PC-3 (cell line): ENCODE data around the gene UPK1A. TPM values are rescaled to one million over a fixed set of nuclear protein-coding genes. Genes with fewer than 3 reads are reported as not detected.

Source experiments
- ATAC-seq: fragments of 200-7000 bp; cut with Tn5 transposase; 2 replicates; pipeline ENCODE4 v1.9.1; 2020; ENCODE audit warnings: mild to moderate bottlenecking, moderate library complexity
- BruUV-seq: library from RNA; stranded (reverse); fragments of 400-500 nt; replicated peaks from 2 replicates; lab custom pipeline; 2021; lab: Mats Ljungman, UMichigan
- CTCF ChIA-PET: fragments of 300-600 bp; sonication (Branson Sonifier 250); formaldehyde crosslinking; loops from one replicate; lab custom pipeline; 2022; ENCODE audit warnings: antibody characterized with exemption; lab: Charles Lee
- POLR2A ChIA-PET: fragments of 300-600 bp; sonication (Branson Sonifier 250); formaldehyde crosslinking; loops from one replicate; lab custom pipeline; 2022; ENCODE audit warnings: antibody characterized with exemption; ENCODE audit not compliant: unreplicated experiment; lab: Charles Lee
- DNase-seq: peaks from one replicate; pipeline ENCODE4 v3.0.0-alpha.2; 2015
- H2AFZ ChIP-seq: fragments of 300-600 bp; sonication (generic); 2 replicates; pipeline ENCODE4 v1.6.0; 2016; ENCODE audit warnings: antibody characterized with exemption, low read length
- H3F3A ChIP-seq: fragments of 300-600 bp; sonication (generic); one replicate; pipeline ENCODE4 v1.6.0; 2017; ENCODE audit warnings: antibody characterized with exemption, low read length, control low read depth, mild to moderate bottlenecking; ENCODE audit not compliant: unreplicated experiment
- H3K27ac ChIP-seq: fragments of 300-600 bp; sonication (generic); 2 replicates; pipeline ENCODE4 v1.5.1; 2016; ENCODE audit warnings: mild to moderate bottlenecking, low read length
- H3K27me3 ChIP-seq: fragments of 300-600 bp; sonication (generic); 2 replicates; pipeline ENCODE4 v1.6.1; 2016; ENCODE audit warnings: low read length, mixed read lengths
- H3K36me3 ChIP-seq: fragments of 300-600 bp; sonication (generic); 2 replicates; pipeline ENCODE4 v1.6.1; 2016; ENCODE audit warnings: low read depth, mixed run types, low read length, mixed read lengths
- H3K4me1 ChIP-seq: fragments of 300-600 bp; sonication (generic); 2 replicates; pipeline ENCODE4 v1.5.1; 2016; ENCODE audit warnings: low read length; ENCODE audit not compliant: insufficient read depth
- H3K4me2 ChIP-seq: fragments of 300-600 bp; sonication (generic); 2 replicates; pipeline ENCODE4 v1.6.0; 2016; ENCODE audit warnings: low read length
- H3K4me3 ChIP-seq: fragments of 300-600 bp; sonication (generic); 2 replicates; pipeline ENCODE4 v1.5.1; 2016; ENCODE audit warnings: mild to moderate bottlenecking, low read length, mixed read lengths
- H3K79me2 ChIP-seq: fragments of 300-600 bp; sonication (generic); 2 replicates; pipeline ENCODE4 v1.6.1; 2017; ENCODE audit warnings: low read length, mixed read lengths
- H3K9ac ChIP-seq: fragments of 300-600 bp; sonication (generic); 2 replicates; pipeline ENCODE4 v1.6.0; 2016; ENCODE audit warnings: mild to moderate bottlenecking, low read length
- H3K9me2 ChIP-seq: fragments of 300-600 bp; sonication (generic); replicated peaks from 2 replicates; pipeline ENCODE4 v1.6.1; 2016; ENCODE audit warnings: mixed run types, low read length, mixed read lengths
- H3K9me3 ChIP-seq: fragments of 300-600 bp; sonication (generic); 2 replicates; pipeline ENCODE4 v1.6.1; 2016; ENCODE audit warnings: low read length, mixed read lengths
- H4K20me1 ChIP-seq: fragments of 300-600 bp; sonication (generic); 2 replicates; pipeline ENCODE4 v1.6.1; 2016; ENCODE audit warnings: low read length, mixed read lengths
- CTCF ChIP-seq: fragments of 300-600 bp; sonication (generic); conservative IDR thresholded peaks from 2 replicates; pipeline ENCODE4 v1.5.1; 2017; ENCODE audit warnings: antibody characterized with exemption, low read depth, mild to moderate bottlenecking, low read length
- EZH2 ChIP-seq: fragments of 300-600 bp; sonication (generic); IDR thresholded peaks from one replicate; pipeline ENCODE4 v1.6.1; 2017; ENCODE audit warnings: antibody characterized with exemption, mild to moderate bottlenecking, low read length; ENCODE audit not compliant: unreplicated experiment
- EZH2phosphoT487 ChIP-seq: fragments of 300-600 bp; sonication (generic); IDR thresholded peaks from 2 replicates; pipeline ENCODE4 v1.6.1; 2018; ENCODE audit warnings: mild to moderate bottlenecking, antibody characterized with exemption, low read length, borderline replicate concordance
- intact Hi-C: fragments of 100-400 bp; cut with micrococcal nuclease; formaldehyde crosslinking; loops from 2 replicates; pipeline ENCODE4 v1.9.0; 2023
- total RNA-seq: library from RNA; depleted of rRNA; stranded (reverse); fragments of >200 nt; gene quantifications from 2 replicates; pipeline ENCODE4 v1.2.3, GENCODE V29; 2014

The UPK1A gene
- total RNA-seq, 1 experiment from 2014 or later: not detected

- TF ChIP-seq EZH2 (no peak), CTCF (peak; percentile 80)
- Histone ChIP-seq H3K4me1 (peaks cover 20% of the 10 kb centered on the region; the same call in 1 of the 2 replicates), H3K4me3 (peak overlapping the region; percentile 91), H4K20me1 (0 out of 2 replicates have a peak, but pooled peaks cover 3% of the 10 kb centered on the region), H3K9ac (peak overlapping the region; percentile 85), H3K9me3 (no peaks in the 10 kb centered on the region), H3K9me2 (no peaks in the 10 kb centered on the region), H3K36me3 (no peaks in the 10 kb centered on the region; the same call in 1 of the 2 replicates), H3K4me2 (peak overlapping the region; percentile 97), H3F3A (no peaks in the 10 kb centered on the region), H2AFZ (peak overlapping the region; percentile 97), H3K27ac (peak overlapping the region; percentile 50), H3K27me3 (no peaks in the 10 kb centered on the region), H3K79me2 (peaks cover 33% of the 10 kb centered on the region)
- ATAC-seq (peak; percentile 84), DNase-seq (peak; percentile 77)
- ChIA-PET CTCF (no interaction called here), POLR2A (no interaction called here)
- BruUV-seq: TSS peak; percentile 49
- intact Hi-C loops: loop anchor here (1.0 to 10.0 kb wide), 5 partner anchors 14 to 218 kb away; partner anchors contain the start of genes LRFN3, PSENEN, TMEM147 and U2AF1L4
Observed at GRCh38 chr19:35716801-35717664, 50.7 kb downstream of the UPK1A start.

- BruUV-seq: no TSS peak
- Histone ChIP-seq H3K9me2 (no peaks in the 10 kb centered on the region), H3K4me3 (peak within 1 kb of the TSS; percentile 95), H3K4me1 (peaks cover 20% of the 10 kb centered on the region; the same call in 1 of the 2 replicates), H3K79me2 (peaks cover 33% of the 10 kb centered on the region), H4K20me1 (0 out of 2 replicates have a peak, but pooled peaks cover 3% of the 10 kb centered on the region), H3K9me3 (no peaks in the 10 kb centered on the region), H3K9ac (peak within 1 kb of the TSS; percentile 87), H2AFZ (peak within 1 kb of the TSS; percentile 97), H3K4me2 (peak within 1 kb of the TSS; percentile 98), H3F3A (no peaks in the 10 kb centered on the region), H3K27me3 (no peaks in the 10 kb centered on the region), H3K27ac (peak within 1 kb of the TSS; percentile 50), H3K36me3 (no peaks in the 10 kb centered on the region; the same call in 1 of the 2 replicates)
- CTCF ChIA-PET: no interaction called here
- POLR2A ChIA-PET: no interaction called here
- intact Hi-C loops: loop anchor here (1.0 to 10.0 kb wide), 5 partner anchors 15 to 217 kb away; partner anchors contain the start of genes LRFN3, PSENEN, TMEM147 and U2AF1L4
- TF ChIP-seq CTCF (no peak), EZH2 (no peak), EZH2phosphoT487 (no peak)
- DNase-seq (peak; percentile 89), ATAC-seq (peak; percentile 59)
Observed at GRCh38 chr19:35717665-35718344, 51.5 kb downstream of the UPK1A start, which contains the start of gene KMT2B. Gene KMT2B (plus strand): TSS chr19:35718003. CDS start chr19:35718019, 16 bp downstream.
